ENCODE measurements around the gene SHISA5. TPM values are rescaled to one million over a fixed set of nuclear protein-coding genes. Genes with fewer than 3 reads are reported as not detected.

SHISA5 gene
- total and polyA plus RNA-seq, 2 donors (not counting 1 experiment from before 2014, with no cell fraction given), result 147 to 183 TPM

- ChIA-PET CTCF (interaction anchor here (2.4 to 13.4 kb wide), 5 partner anchors 36 to 244 kb away, joined by 14 to 330 read pairs (median 51); no protein-coding TSS in a partner anchor), POLR2A (no interaction called here)
- Histone ChIP-seq H2AFZ (ENCODE audit: insufficient read depth, low read depth, low read length, poor library complexity, severe bottlenecking) (no peak overlapping the region), H3K36me3 (replicated peaks in 1 of 2; ENCODE audit: control extremely low read depth in 1 of 2, control insufficient read depth in 1 of 2, extremely low read depth in 1 of 2, insufficient read depth in 2 of 2, low read length in 1 of 2) (peaks cover 0 to 25% of the 10 kb centered on the region in 2 experiments), H3K27ac (ENCODE audit: low read length in 2 of 2) (peak overlapping the region in 1 of 2 donors; percentile 9), H3K4me1 (ENCODE audit: control insufficient read depth in 2 of 2, insufficient read depth in 2 of 2, low read length in 2 of 2) (peaks cover 19 to 27% of the 10 kb centered on the region in 2 donors), H3K27me3 (replicated peaks in 1 of 4; ENCODE audit: control extremely low read depth in 1 of 4, control insufficient read depth in 3 of 4, insufficient read depth in 4 of 4, low read length in 3 of 4) (no peaks in the 10 kb centered on the region), H3K9ac (ENCODE audit: low read length) (no peak overlapping the region), H3K4me3 (ENCODE audit: control extremely low read depth in 1 of 5, extremely low read depth in 1 of 5, insufficient read depth in 1 of 5, low read depth in 2 of 5, low read length in 4 of 5) (no peak overlapping the region), H3K4me2 (replicated peaks; ENCODE audit: low read depth, low read length, poor library complexity, severe bottlenecking) (no peak overlapping the region), H3K9me3 (ENCODE audit: control extremely low read depth in 1 of 3, control insufficient read depth in 2 of 3, insufficient read depth in 1 of 3, low read length in 2 of 3) (no peaks in the 10 kb centered on the region), H4K20me1 (ENCODE audit: control insufficient read depth, insufficient read depth, low read length, poor library complexity, severe bottlenecking) (peaks cover 4% of the 10 kb centered on the region), H3K79me2 (ENCODE audit: control insufficient read depth, insufficient read depth, low read length) (peaks cover 51% of the 10 kb centered on the region)
- ATAC-seq (ENCODE audit: low read depth) (no peak), DNase-seq (no peak)
- Mint-ChIP-seq H3K27ac (no peak overlapping the region), H3K4me3 (no peak overlapping the region), H3K27me3 (no peaks in the 10 kb centered on the region), H3K9me3 (ENCODE audit: insufficient read depth) (no peaks in the 10 kb centered on the region), H3K4me1 (peaks cover 35% of the 10 kb centered on the region)
- WGBS (ENCODE audit: insufficient coverage), result 0% methylated on average over 1 of the region's 4 CpGs
- TF ChIP-seq CTCF (IDR thresholded peaks at IDR 0.05), result no peak
- TF ChIP-seq EZH2 (IDR thresholded peaks at IDR 0.05; ENCODE audit: borderline replicate concordance, insufficient read depth, low read depth, low read length, poor library complexity, severe bottlenecking), result no peak
- intact Hi-C loops (cut with micrococcal nuclease), result no loop called here
Observed at GRCh38 chr3:48437812-48438211, 66.2 kb downstream of the SHISA5 start.

GRCh38 chr3:48436855-48437254, 67.1 kb downstream of the SHISA5 start:
- Histone ChIP-seq H3K4me1 (ENCODE audit: control insufficient read depth in 2 of 2, insufficient read depth in 2 of 2, low read length in 2 of 2) (peaks cover 17 to 25% of the 10 kb centered on the region in 2 donors), H3K9ac (ENCODE audit: low read length) (no peak overlapping the region), H4K20me1 (ENCODE audit: control insufficient read depth, insufficient read depth, low read length, poor library complexity, severe bottlenecking) (no peaks in the 10 kb centered on the region), H3K4me2 (replicated peaks; ENCODE audit: low read depth, low read length, poor library complexity, severe bottlenecking) (no peak overlapping the region), H3K9me3 (ENCODE audit: control extremely low read depth in 1 of 3, control insufficient read depth in 2 of 3, insufficient read depth in 1 of 3, low read length in 2 of 3) (no peaks in the 10 kb centered on the region), H3K36me3 (replicated peaks in 1 of 2; ENCODE audit: control extremely low read depth in 1 of 2, control insufficient read depth in 1 of 2, extremely low read depth in 1 of 2, insufficient read depth in 2 of 2, low read length in 1 of 2) (peaks cover 0 to 21% of the 10 kb centered on the region in 2 experiments), H3K27me3 (replicated peaks in 1 of 4; ENCODE audit: control extremely low read depth in 1 of 4, control insufficient read depth in 3 of 4, insufficient read depth in 4 of 4, low read length in 3 of 4) (no peaks in the 10 kb centered on the region), H2AFZ (ENCODE audit: insufficient read depth, low read depth, low read length, poor library complexity, severe bottlenecking) (no peak overlapping the region), H3K27ac (ENCODE audit: low read length in 2 of 2) (peak overlapping the region in 1 of 2 donors; percentile 47), H3K4me3 (ENCODE audit: control extremely low read depth in 1 of 5, extremely low read depth in 1 of 5, insufficient read depth in 1 of 5, low read depth in 2 of 5, low read length in 4 of 5) (no peak overlapping the region), H3K79me2 (ENCODE audit: control insufficient read depth, insufficient read depth, low read length) (peaks cover 46% of the 10 kb centered on the region)
- Mint-ChIP-seq H3K4me3 (no peak overlapping the region), H3K4me1 (peaks cover 29% of the 10 kb centered on the region), H3K27ac (no peak overlapping the region), H3K27me3 (no peaks in the 10 kb centered on the region), H3K9me3 (ENCODE audit: insufficient read depth) (no peaks in the 10 kb centered on the region)
- POLR2A ChIA-PET, result interaction anchor here (1.2 kb wide), 1 partner anchor 36 kb away, joined by 5 read pairs; no protein-coding TSS in a partner anchor
- no peak for TF ChIP-seq CTCF (IDR thresholded peaks at IDR 0.05)
- no peak for TF ChIP-seq EZH2 (IDR thresholded peaks at IDR 0.05; ENCODE audit: borderline replicate concordance, insufficient read depth, low read depth, low read length, poor library complexity, severe bottlenecking)
- ATAC-seq (ENCODE audit: low read depth) (no peak), DNase-seq (no peak)
- intact Hi-C loops (cut with micrococcal nuclease), result loop anchor here (1.0 kb wide), 4 partner anchors 36 to 205 kb away; no protein-coding TSS in a partner anchor
- 98% methylated on average over 7 of the region's 7 CpGs for WGBS (ENCODE audit: insufficient coverage)
- CTCF ChIA-PET, result interaction anchor here (0.7 to 13.4 kb wide), 40 partner anchors 11 to 348 kb away, joined by 3 to 330 read pairs (median 8); partner anchors contain the start of genes ATRIP, CDC25A, PFKFB4 and SHISA5

Data from B cell (primary cell).